GM19043 (cell line): ENCODE data around the gene CNP.

Experiments
- ATAC-seq: cut with Tn5 transposase; IDR thresholded peaks from one replicate; pipeline ENCODE4 v1.9.1; 2021; ENCODE audit warnings: low read depth; ENCODE audit not compliant: unreplicated experiment

CNP gene

GRCh38 chr17:41941168-41941567 is 25.4 kb upstream of the CNP start:
- ATAC-seq = no peak

- no peak for ATAC-seq
These were observed 23.8 kb upstream of the CNP start for GRCh38 chr17:41942626-41943373.

- ATAC-seq = no peak
These were observed 23.1 kb upstream of the CNP start for GRCh38 chr17:41943492-41943891.

GRCh38 chr17:41944943-41945342 is 21.7 kb upstream of the CNP start:
- no peak for ATAC-seq

- no peak for ATAC-seq
These were observed 17.7 kb upstream of the CNP start for GRCh38 chr17:41948762-41949460.

GRCh38 chr17:41956522-41956921 is 10.1 kb upstream of the CNP start:
- no peak for ATAC-seq

GRCh38 chr17:41957031-41957868 is 9.3 kb upstream of the CNP start:
- ATAC-seq = no peak

GRCh38 chr17:41957869-41958439 is 8.6 kb upstream of the CNP start:
- ATAC-seq = no peak

GRCh38 chr17:41959030-41959335 is 7.6 kb upstream of the CNP start:
- ATAC-seq = no peak

- ATAC-seq = no peak
These were observed 7.1 kb upstream of the CNP start for GRCh38 chr17:41959336-41960095.

GRCh38 chr17:41962111-41962510 is 4.5 kb upstream of the CNP start:
- no peak for ATAC-seq

- ATAC-seq = no peak
These were observed 3.7 kb upstream of the CNP start for GRCh38 chr17:41962768-41963434.

- ATAC-seq = no peak
These were observed 717 bp upstream of the CNP start for GRCh38 chr17:41965694-41966462.

- ATAC-seq = no peak
These were observed 736 bp downstream of the CNP start for GRCh38 chr17:41967141-41967920.

- no peak for ATAC-seq
These were observed 1.5 kb downstream of the CNP start for GRCh38 chr17:41967921-41968578.

GRCh38 chr17:41968676-41969075 is 2.1 kb downstream of the CNP start:
- no peak for ATAC-seq

GRCh38 chr17:41970901-41971331 is 4.3 kb downstream of the CNP start:
- ATAC-seq = no peak
